ENCODE measurements around the gene SLC25A2.

The SLC25A2 gene

GRCh38 chr5:141345327-141345726 lies 41.5 kb upstream of the SLC25A2 start:
- no peaks in the 10 kb centered on the region for H3K9me2 ChIP-seq (replicated peaks; ENCODE audit: insufficient read depth, low read length)

DNA sequence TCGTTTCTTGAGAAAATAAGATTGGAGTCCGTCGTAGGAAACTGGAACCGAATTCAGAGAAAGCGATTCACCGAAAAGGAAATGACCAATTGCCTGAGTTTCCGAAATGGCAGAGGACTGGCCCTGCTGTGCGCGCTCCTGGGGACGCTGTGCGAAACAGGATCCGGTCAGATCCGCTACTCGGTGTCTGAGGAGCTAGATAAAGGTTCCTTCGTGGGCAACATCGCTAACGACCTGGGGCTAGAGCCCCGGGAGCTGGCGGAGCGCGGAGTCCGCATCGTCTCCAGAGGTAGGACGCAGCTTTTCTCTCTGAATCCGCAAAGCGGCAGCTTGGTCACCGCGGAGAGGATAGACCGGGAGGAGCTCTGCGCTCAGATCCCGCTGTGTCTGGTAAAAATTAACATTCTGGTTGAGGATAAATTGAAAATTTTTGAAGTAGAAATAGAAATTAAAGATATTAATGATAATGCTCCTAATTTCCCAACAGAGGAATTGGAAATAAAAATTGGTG lies 40.2 kb upstream of the SLC25A2 start:
- Histone ChIP-seq H3K4me2 (ENCODE audit: low read depth, low read length, poor library complexity, severe bottlenecking) (no peak overlapping the region), H3K9ac (ENCODE audit: low read length) (no peak overlapping the region), H3K4me3 (ENCODE audit: insufficient read depth, low read length, poor library complexity, severe bottlenecking) (no peak overlapping the region), H3K36me3 (ENCODE audit: low read length) (no peaks in the 10 kb centered on the region), H3F3A (ENCODE audit: insufficient read depth) (no peaks in the 10 kb centered on the region), H3K9me3 (ENCODE audit: insufficient read depth, low read length) (no peaks in the 10 kb centered on the region), H4K20me1 (ENCODE audit: low read depth, low read length) (no peaks in the 10 kb centered on the region), H3K27ac (ENCODE audit: low read depth, low read length) (no peak overlapping the region), H2AFZ (ENCODE audit: low read depth, low read length, severe bottlenecking) (no peak overlapping the region), H3K79me2 (ENCODE audit: insufficient read depth, low read length) (no peaks in the 10 kb centered on the region), H3K27me3 (ENCODE audit: low read length) (no peaks in the 10 kb centered on the region), H3K9me2 (replicated peaks; ENCODE audit: insufficient read depth, low read length) (no peaks in the 10 kb centered on the region)
- TF ChIP-seq, protein P1, sequence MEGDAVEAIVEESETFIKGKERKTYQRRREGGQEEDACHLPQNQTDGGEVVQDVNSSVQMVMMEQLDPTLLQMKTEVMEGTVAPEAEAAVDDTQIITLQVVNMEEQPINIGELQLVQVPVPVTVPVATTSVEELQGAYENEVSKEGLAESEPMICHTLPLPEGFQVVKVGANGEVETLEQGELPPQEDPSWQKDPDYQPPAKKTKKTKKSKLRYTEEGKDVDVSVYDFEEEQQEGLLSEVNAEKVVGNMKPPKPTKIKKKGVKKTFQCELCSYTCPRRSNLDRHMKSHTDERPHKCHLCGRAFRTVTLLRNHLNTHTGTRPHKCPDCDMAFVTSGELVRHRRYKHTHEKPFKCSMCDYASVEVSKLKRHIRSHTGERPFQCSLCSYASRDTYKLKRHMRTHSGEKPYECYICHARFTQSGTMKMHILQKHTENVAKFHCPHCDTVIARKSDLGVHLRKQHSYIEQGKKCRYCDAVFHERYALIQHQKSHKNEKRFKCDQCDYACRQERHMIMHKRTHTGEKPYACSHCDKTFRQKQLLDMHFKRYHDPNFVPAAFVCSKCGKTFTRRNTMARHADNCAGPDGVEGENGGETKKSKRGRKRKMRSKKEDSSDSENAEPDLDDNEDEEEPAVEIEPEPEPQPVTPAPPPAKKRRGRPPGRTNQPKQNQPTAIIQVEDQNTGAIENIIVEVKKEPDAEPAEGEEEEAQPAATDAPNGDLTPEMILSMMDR (IDR thresholded peaks at IDR 0.05; ENCODE audit: insufficient read depth, low read length, poor library complexity, severe bottlenecking), result no peak
- TF ChIP-seq EZH2phosphoT487 (conservative IDR thresholded peaks at IDR 0.05; ENCODE audit: low read length), result no peak

More at GRCh38 chr5:141345327-141345726, 41.5 kb upstream of the SLC25A2 start:
- Histone ChIP-seq H3K36me3 (ENCODE audit: low read length) (no peaks in the 10 kb centered on the region), H3K79me2 (ENCODE audit: insufficient read depth, low read length) (no peaks in the 10 kb centered on the region), H3K9ac (ENCODE audit: low read length) (no peak overlapping the region), H3K9me3 (ENCODE audit: insufficient read depth, low read length) (no peaks in the 10 kb centered on the region), H4K20me1 (ENCODE audit: low read depth, low read length) (no peaks in the 10 kb centered on the region), H3K4me2 (ENCODE audit: low read depth, low read length, poor library complexity, severe bottlenecking) (no peak overlapping the region), H3K4me3 (ENCODE audit: insufficient read depth, low read length, poor library complexity, severe bottlenecking) (no peak overlapping the region), H3K27ac (ENCODE audit: low read depth, low read length) (no peak overlapping the region), H3F3A (ENCODE audit: insufficient read depth) (no peaks in the 10 kb centered on the region), H2AFZ (ENCODE audit: low read depth, low read length, severe bottlenecking) (no peak overlapping the region), H3K27me3 (ENCODE audit: low read length) (no peaks in the 10 kb centered on the region)
- TF ChIP-seq EZH2phosphoT487 (conservative IDR thresholded peaks at IDR 0.05; ENCODE audit: low read length), result no peak
- TF ChIP-seq, protein P1 (IDR thresholded peaks at IDR 0.05; ENCODE audit: insufficient read depth, low read length, poor library complexity, severe bottlenecking), result no peak

- Histone ChIP-seq H3K36me3 (ENCODE audit: low read length) (no peaks in the 10 kb centered on the region), H2AFZ (ENCODE audit: low read depth, low read length, severe bottlenecking) (no peak within 1 kb of the TSS), H3K9ac (ENCODE audit: low read length) (no peak within 1 kb of the TSS), H3K27me3 (ENCODE audit: low read length) (no peaks in the 10 kb centered on the region), H3K9me2 (replicated peaks; ENCODE audit: insufficient read depth, low read length) (no peaks in the 10 kb centered on the region), H3F3A (ENCODE audit: insufficient read depth) (no peaks in the 10 kb centered on the region), H3K27ac (ENCODE audit: low read depth, low read length) (no peak within 1 kb of the TSS), H4K20me1 (ENCODE audit: low read depth, low read length) (no peaks in the 10 kb centered on the region), H3K79me2 (ENCODE audit: insufficient read depth, low read length) (no peaks in the 10 kb centered on the region), H3K4me2 (ENCODE audit: low read depth, low read length, poor library complexity, severe bottlenecking) (no peak within 1 kb of the TSS), H3K4me3 (ENCODE audit: insufficient read depth, low read length, poor library complexity, severe bottlenecking) (no peak within 1 kb of the TSS), H3K9me3 (ENCODE audit: insufficient read depth, low read length) (no peaks in the 10 kb centered on the region)
- no peak for TF ChIP-seq EZH2phosphoT487 (conservative IDR thresholded peaks at IDR 0.05; ENCODE audit: low read length)
- TF ChIP-seq, protein P1 (IDR thresholded peaks at IDR 0.05; ENCODE audit: insufficient read depth, low read length, poor library complexity, severe bottlenecking), result peak; percentile 9
Measured at GRCh38 chr5:141343242-141343952, 39.5 kb upstream of the SLC25A2 start, which contains the start of gene PCDHGA3. Gene PCDHGA3 (plus strand): TSS chr5:141343829. CDS start chr5:141344034, 205 bp downstream.

Data from SU-DHL-6 (cell line).